HUES6 (cell line): ENCODE data around the gene CCDC174.

ENCODE experiments used
- H3K27ac ChIP-seq: 2 replicates; pipeline ENCODE4 v1.7.0; 2013; ENCODE audit warnings: low read depth, mild to moderate bottlenecking, low read length, inconsistent platforms
- H3K27me3 ChIP-seq: 2 replicates; pipeline ENCODE4 v1.6.1; 2013; ENCODE audit warnings: low read length; ENCODE audit not compliant: control insufficient read depth, insufficient read depth
- H3K36me3 ChIP-seq: 2 replicates; pipeline ENCODE4 v1.6.1; 2013; ENCODE audit warnings: low read length; ENCODE audit not compliant: control insufficient read depth, insufficient read depth
- H3K4me1 ChIP-seq: 2 replicates; pipeline ENCODE4 v1.6.1; 2013; ENCODE audit warnings: low read length; ENCODE audit not compliant: control insufficient read depth, insufficient read depth
- H3K4me3 ChIP-seq: 2 replicates; pipeline ENCODE4 v1.5.1; 2013; ENCODE audit warnings: low read depth, low read length
- H3K9ac ChIP-seq: one replicate; pipeline ENCODE4 v1.6.1; 2013; ENCODE audit warnings: mild to moderate bottlenecking, low read length
- H3K9me3 ChIP-seq: 2 replicates; pipeline ENCODE4 v1.6.1; 2013; ENCODE audit warnings: low read depth, low read length; ENCODE audit not compliant: control insufficient read depth, insufficient read depth

The CCDC174 gene

GRCh38 chr3:14627815-14628214 is 23.7 kb upstream of the CCDC174 start:
- H3K27ac ChIP-seq: no peak overlapping the region
- no peaks in the 10 kb centered on the region for H3K27me3 ChIP-seq
- H3K4me1 ChIP-seq: 0 out of 2 replicates have a peak, but pooled peaks cover 3% of the 10 kb centered on the region
- H3K36me3 ChIP-seq: no peaks in the 10 kb centered on the region
- H3K4me3 ChIP-seq: no peak overlapping the region
- H3K9ac ChIP-seq: no peak overlapping the region
- H3K9me3 ChIP-seq: peaks cover 11% of the 10 kb centered on the region

- 0 out of 2 replicates have a peak, but pooled peaks cover 3% of the 10 kb centered on the region for H3K4me1 ChIP-seq
- no peak overlapping the region for H3K27ac ChIP-seq
These were observed 23.2 kb upstream of the CCDC174 start for GRCh38 chr3:14628406-14628805.

GRCh38 chr3:14630404-14631100 is 21.0 kb upstream of the CCDC174 start:
- Histone ChIP-seq H3K4me1 (0 out of 2 replicates have a peak, but pooled peaks cover 3% of the 10 kb centered on the region), H3K9ac (no peak overlapping the region), H3K27ac (no peak overlapping the region)

More at GRCh38 chr3:14628406-14628805, 23.2 kb upstream of the CCDC174 start:
- Histone ChIP-seq H3K27me3 (no peaks in the 10 kb centered on the region), H3K9me3 (peaks cover 11% of the 10 kb centered on the region), H3K4me3 (no peak overlapping the region), H3K9ac (no peak overlapping the region), H3K36me3 (no peaks in the 10 kb centered on the region)

GRCh38 chr3:14631101-14631497 is 20.5 kb upstream of the CCDC174 start:
- Histone ChIP-seq H3K4me1 (0 out of 2 replicates have a peak, but pooled peaks cover 3% of the 10 kb centered on the region), H3K27ac (no peak overlapping the region), H3K9ac (no peak overlapping the region), H3K27me3 (peaks cover 5% of the 10 kb centered on the region; the same call in 1 of the 2 replicates), H3K36me3 (no peaks in the 10 kb centered on the region), H3K4me3 (no peak overlapping the region), H3K9me3 (peaks cover 11% of the 10 kb centered on the region)

More at GRCh38 chr3:14630404-14631100, 21.0 kb upstream of the CCDC174 start:
- H3K27me3 ChIP-seq: no peaks in the 10 kb centered on the region
- H3K36me3 ChIP-seq: no peaks in the 10 kb centered on the region
- no peak overlapping the region for H3K4me3 ChIP-seq
- peaks cover 11% of the 10 kb centered on the region for H3K9me3 ChIP-seq

- Histone ChIP-seq H3K9me3 (peaks cover 11% of the 10 kb centered on the region), H3K27ac (no peak overlapping the region), H3K27me3 (peaks cover 12% of the 10 kb centered on the region; the same call in 1 of the 2 replicates), H3K9ac (no peak overlapping the region), H3K4me1 (0 out of 2 replicates have a peak, but pooled peaks cover 2% of the 10 kb centered on the region), H3K4me3 (no peak overlapping the region), H3K36me3 (no peaks in the 10 kb centered on the region)
These were observed 19.7 kb upstream of the CCDC174 start for GRCh38 chr3:14631687-14632441.

GRCh38 chr3:14632442-14632930 is 19.1 kb upstream of the CCDC174 start:
- H3K9me3 ChIP-seq: peaks cover 11% of the 10 kb centered on the region
- H3K9ac ChIP-seq: no peak overlapping the region

GRCh38 chr3:14633417-14633816 is 18.1 kb upstream of the CCDC174 start:
- Histone ChIP-seq H3K4me3 (no peak overlapping the region), H3K27ac (no peak overlapping the region), H3K9me3 (peaks cover 5% of the 10 kb centered on the region; the same call in 1 of the 2 replicates), H3K9ac (no peak overlapping the region), H3K27me3 (peaks cover 15% of the 10 kb centered on the region; the same call in 1 of the 2 replicates), H3K4me1 (no peaks in the 10 kb centered on the region), H3K36me3 (no peaks in the 10 kb centered on the region)

More at GRCh38 chr3:14632442-14632930, 19.1 kb upstream of the CCDC174 start:
- H3K27ac ChIP-seq: no peak overlapping the region
- no peaks in the 10 kb centered on the region for H3K4me1 ChIP-seq
- peaks cover 15% of the 10 kb centered on the region; the same call in 1 of the 2 replicates for H3K27me3 ChIP-seq
- H3K4me3 ChIP-seq: no peak overlapping the region
- H3K36me3 ChIP-seq: no peaks in the 10 kb centered on the region

- no peak overlapping the region for H3K4me3 ChIP-seq
- no peaks in the 10 kb centered on the region for H3K4me1 ChIP-seq
- peaks cover 15% of the 10 kb centered on the region; the same call in 1 of the 2 replicates for H3K27me3 ChIP-seq
- H3K9ac ChIP-seq: no peak overlapping the region
- no peak overlapping the region for H3K27ac ChIP-seq
- no peaks in the 10 kb centered on the region for H3K36me3 ChIP-seq
- H3K9me3 ChIP-seq: no peaks in the 10 kb centered on the region; the same call in 1 of the 2 replicates
These were observed 17.6 kb upstream of the CCDC174 start for GRCh38 chr3:14633819-14634424.

GRCh38 chr3:14634763-14635400 is 16.7 kb upstream of the CCDC174 start:
- H3K27me3 ChIP-seq: peaks cover 15% of the 10 kb centered on the region; the same call in 1 of the 2 replicates
- no peak overlapping the region for H3K9ac ChIP-seq
- H3K4me3 ChIP-seq: no peak overlapping the region
- no peak overlapping the region for H3K27ac ChIP-seq
- no peaks in the 10 kb centered on the region for H3K9me3 ChIP-seq
- no peaks in the 10 kb centered on the region for H3K36me3 ChIP-seq
- H3K4me1 ChIP-seq: no peaks in the 10 kb centered on the region

GRCh38 chr3:14636496-14637087 is 15.0 kb upstream of the CCDC174 start:
- peaks cover 15% of the 10 kb centered on the region; the same call in 1 of the 2 replicates for H3K27me3 ChIP-seq
- no peaks in the 10 kb centered on the region for H3K9me3 ChIP-seq
- no peak overlapping the region for H3K27ac ChIP-seq

More at GRCh38 chr3:14636496-14637087, 15.0 kb upstream of the CCDC174 start:
- Histone ChIP-seq H3K9ac (no peak overlapping the region), H3K36me3 (no peaks in the 10 kb centered on the region), H3K4me1 (peaks cover 5% of the 10 kb centered on the region; the same call in 1 of the 2 replicates), H3K4me3 (no peak overlapping the region)
